ENCODE measurements around the gene LONRF3. TPM values are rescaled to one million over a fixed set of nuclear protein-coding genes. Genes with fewer than 3 reads are reported as not detected.

LONRF3 gene
- total and polyA plus RNA-seq, 9 donors = 1.1 to 10.5 (median 4.7) TPM

GRCh38 chrX:118943102-118943501, 31.3 kb upstream of the LONRF3 start:
- no peaks in the 10 kb centered on the region for H3K36me3 ChIP-seq
- WGBS, 3 donors = 37 to 38% (median 37%) methylated on average over 2 of the region's 2 CpGs
- H3K27ac ChIP-seq = no peak overlapping the region
- H3K27me3 ChIP-seq = no peaks in the 10 kb centered on the region
- no peak for TF ChIP-seq POLR2A (IDR thresholded peaks at IDR 0.05)
- TF ChIP-seq EP300 (IDR thresholded peaks at IDR 0.05) = no peak
- TF ChIP-seq CTCF (IDR thresholded peaks at IDR 0.05) = no peak
- H3K9me3 ChIP-seq = no peaks in the 10 kb centered on the region
- intact Hi-C loops (cut with DNase I) = no loop called here
- no peak for DNase-seq
- no peaks in the 10 kb centered on the region for H3K4me1 ChIP-seq (ENCODE audit: insufficient read depth)
- H3K4me3 ChIP-seq = no peak overlapping the region

- WGBS, 3 donors = 72 to 76% (median 74%) methylated on average over 2 of the region's 2 CpGs
- intact Hi-C loops (cut with DNase I) = no loop called here
- Histone ChIP-seq H3K4me3 (no peak overlapping the region), H3K9me3 (no peaks in the 10 kb centered on the region), H3K4me1 (ENCODE audit: insufficient read depth) (no peaks in the 10 kb centered on the region), H3K36me3 (no peaks in the 10 kb centered on the region), H3K27me3 (no peaks in the 10 kb centered on the region), H3K27ac (no peak overlapping the region)
- TF ChIP-seq EP300 (IDR thresholded peaks at IDR 0.05) (no peak), CTCF (IDR thresholded peaks at IDR 0.05) (no peak), POLR2A (IDR thresholded peaks at IDR 0.05) (no peak)
- no peak for DNase-seq
Observed at GRCh38 chrX:118945921-118946320, 28.5 kb upstream of the LONRF3 start.

- no peak overlapping the region for H3K4me3 ChIP-seq
- no peak for TF ChIP-seq EP300 (IDR thresholded peaks at IDR 0.05)
- no peak for TF ChIP-seq CTCF (IDR thresholded peaks at IDR 0.05)
- no peak for TF ChIP-seq POLR2A (IDR thresholded peaks at IDR 0.05)
- H3K27ac ChIP-seq = no peak overlapping the region
- no peaks in the 10 kb centered on the region for H3K9me3 ChIP-seq
- DNase-seq = no peak
- no peaks in the 10 kb centered on the region for H3K27me3 ChIP-seq
- no peaks in the 10 kb centered on the region for H3K36me3 ChIP-seq
- no peaks in the 10 kb centered on the region for H3K4me1 ChIP-seq (ENCODE audit: insufficient read depth)
- intact Hi-C loops (cut with DNase I) = no loop called here
- 61 to 90% (median 79%) methylated on average over 1 of the region's 1 CpG for WGBS, 3 donors
Observed at GRCh38 chrX:118948270-118948669, 26.1 kb upstream of the LONRF3 start.

- Histone ChIP-seq H3K27me3 (no peaks in the 10 kb centered on the region), H3K4me3 (no peak overlapping the region), H3K27ac (no peak overlapping the region), H3K4me1 (ENCODE audit: insufficient read depth) (no peaks in the 10 kb centered on the region), H3K36me3 (no peaks in the 10 kb centered on the region), H3K9me3 (no peaks in the 10 kb centered on the region)
- WGBS, 3 donors = 59 to 62% (median 61%) methylated on average over 4 of the region's 4 CpGs
- no peak for TF ChIP-seq CTCF (IDR thresholded peaks at IDR 0.05)
- no peak for TF ChIP-seq POLR2A (IDR thresholded peaks at IDR 0.05)
- no peak for TF ChIP-seq EP300 (IDR thresholded peaks at IDR 0.05)
- intact Hi-C loops (cut with DNase I) = no loop called here
- DNase-seq = no peak
Observed at GRCh38 chrX:118961866-118962560, 12.4 kb upstream of the LONRF3 start.
